MM.1S (cell line): ENCODE results near the gene FHL3.

Experiments used
- DNase-seq: peaks from one replicate; pipeline ENCODE4 v3.0.0-alpha.2; 2015
- H2AFZ ChIP-seq: fragments of 300-600 bp; sonication (generic); 2 replicates; pipeline ENCODE4 v1.6.0; 2016; ENCODE audit warnings: antibody characterized with exemption, low read length
- H3F3A ChIP-seq: fragments of 300-600 bp; sonication (generic); 2 replicates; pipeline ENCODE4 v1.6.1; 2016; ENCODE audit warnings: mild to moderate bottlenecking, antibody characterized with exemption, low read length, moderate library complexity, mixed read lengths; ENCODE audit not compliant: insufficient read depth
- H3K27ac ChIP-seq: fragments of 300-600 bp; sonication (generic); 2 replicates; pipeline ENCODE4 v1.5.1; 2016; ENCODE audit warnings: mild to moderate bottlenecking, low read length
- H3K27me3 ChIP-seq: fragments of 300-600 bp; sonication (generic); replicated peaks from 2 replicates; pipeline ENCODE4 v1.6.0; 2016; ENCODE audit warnings: low read length; ENCODE audit not compliant: insufficient read depth
- H3K36me3 ChIP-seq: fragments of 300-600 bp; sonication (generic); replicated peaks from 2 replicates; pipeline ENCODE4 v1.6.1; 2016; ENCODE audit warnings: mild to moderate bottlenecking, low read length, mixed read lengths; ENCODE audit not compliant: insufficient read depth
- H3K4me1 ChIP-seq: fragments of 300-600 bp; sonication (generic); 2 replicates; pipeline ENCODE4 v1.6.1; 2016; ENCODE audit warnings: low read length, mixed read lengths
- H3K4me2 ChIP-seq: fragments of 300-600 bp; sonication (generic); 2 replicates; pipeline ENCODE4 v1.6.0; 2016; ENCODE audit warnings: low read depth, low read length
- H3K4me3 ChIP-seq: fragments of 300-600 bp; sonication (generic); 2 replicates; pipeline ENCODE4 v1.5.1; 2016; ENCODE audit warnings: low read length, mixed read lengths
- H3K79me2 ChIP-seq: fragments of 300-600 bp; sonication (generic); 2 replicates; pipeline ENCODE4 v1.6.1; 2016; ENCODE audit warnings: mixed run types, low read length, mixed read lengths
- H3K9ac ChIP-seq: fragments of 300-600 bp; sonication (generic); 2 replicates; pipeline ENCODE4 v1.6.1; 2016; ENCODE audit warnings: low read length, mixed read lengths
- H3K9me2 ChIP-seq: fragments of 300-600 bp; sonication (generic); replicated peaks from 2 replicates; pipeline ENCODE4 v1.6.1; 2016; ENCODE audit warnings: mild to moderate bottlenecking, low read length, mixed read lengths; ENCODE audit not compliant: insufficient read depth
- H3K9me3 ChIP-seq: fragments of 300-600 bp; sonication (generic); replicated peaks from 2 replicates; pipeline ENCODE4 v1.6.1; 2016; ENCODE audit warnings: mild to moderate bottlenecking, low read length, mixed read lengths; ENCODE audit not compliant: insufficient read depth
- H4K20me1 ChIP-seq: fragments of 300-600 bp; sonication (generic); 2 replicates; pipeline ENCODE4 v1.6.1; 2016; ENCODE audit warnings: mild to moderate bottlenecking, low read length, moderate library complexity, mixed read lengths; ENCODE audit not compliant: insufficient read depth
- CTCF ChIP-seq: fragments of 300-600 bp; sonication (generic); IDR thresholded peaks from 2 replicates; pipeline ENCODE4 v1.5.1; 2016; ENCODE audit warnings: antibody characterized with exemption, low read length, mixed read lengths
- EZH2 ChIP-seq: fragments of 300-600 bp; sonication (generic); optimal IDR thresholded peaks from 2 replicates; pipeline ENCODE3; 2017; ENCODE audit warnings: low read depth, mild to moderate bottlenecking, antibody characterized with exemption, low read length, mixed read lengths
- EZH2phosphoT487 ChIP-seq: fragments of 300-600 bp; sonication (generic); IDR thresholded peaks from 2 replicates; pipeline ENCODE4 v1.6.1; 2018; ENCODE audit warnings: antibody characterized with exemption, low read length

The FHL3 gene

DNA sequence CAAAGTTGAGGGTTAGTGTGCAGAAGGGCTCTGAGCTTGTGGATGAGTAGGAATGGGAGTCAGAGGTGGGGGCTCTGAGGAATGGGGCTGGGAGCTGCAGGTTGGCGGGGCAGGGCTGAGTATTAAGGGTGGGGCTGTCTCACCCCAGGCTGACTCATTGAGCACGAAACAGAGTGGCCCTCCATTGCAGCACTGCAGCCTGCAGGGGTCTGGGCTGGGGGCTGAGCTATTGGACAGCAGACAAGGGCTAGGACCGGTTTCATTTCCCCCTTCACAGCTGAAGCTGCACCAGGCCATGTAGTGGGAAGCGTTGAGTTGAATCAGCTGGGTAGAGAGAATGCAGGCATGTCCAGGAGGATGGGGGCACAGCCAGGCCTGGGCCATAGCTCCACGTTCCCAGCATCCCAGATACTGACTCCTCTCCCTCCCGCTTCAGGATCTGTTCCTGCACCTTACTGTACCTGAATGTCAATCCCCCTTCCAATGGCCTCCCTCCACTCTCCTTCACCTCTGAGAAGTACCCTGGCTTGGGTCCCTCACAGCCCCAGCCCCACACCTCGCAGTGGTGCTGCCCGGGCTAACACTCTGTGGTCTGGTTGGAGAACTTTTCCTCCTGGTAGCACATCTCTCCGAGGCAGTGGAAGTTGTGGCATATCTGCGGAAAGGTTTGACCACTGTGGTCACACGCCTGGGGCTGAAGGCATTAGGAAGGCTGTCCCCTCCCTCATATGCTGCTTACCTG is 54.1 kb downstream of the FHL3 start:
- Histone ChIP-seq H2AFZ (no peak overlapping the region), H3K36me3 (no peaks in the 10 kb centered on the region), H3F3A (no peaks in the 10 kb centered on the region), H3K79me2 (peaks cover 5% of the 10 kb centered on the region), H3K4me1 (peaks cover 5% of the 10 kb centered on the region; the same call in 1 of the 2 replicates), H3K9me2 (no peaks in the 10 kb centered on the region), H3K27ac (no peak overlapping the region), H3K9me3 (no peaks in the 10 kb centered on the region), H4K20me1 (no peaks in the 10 kb centered on the region), H3K4me3 (no peak overlapping the region), H3K4me2 (no peak overlapping the region), H3K27me3 (no peaks in the 10 kb centered on the region), H3K9ac (no peak overlapping the region)
- TF ChIP-seq CTCF (no peak), EZH2 (no peak), EZH2phosphoT487 (no peak)
- no peak for DNase-seq

- no peaks in the 10 kb centered on the region for H3K27me3 ChIP-seq
- H3K79me2 ChIP-seq = peaks cover 15% of the 10 kb centered on the region
- no peaks in the 10 kb centered on the region for H3K9me3 ChIP-seq
- no peak overlapping the region for H3K4me3 ChIP-seq
- no peak overlapping the region for H2AFZ ChIP-seq
- no peaks in the 10 kb centered on the region for H3F3A ChIP-seq
- H3K4me2 ChIP-seq = no peak overlapping the region
- H3K9ac ChIP-seq = no peak overlapping the region
- no peaks in the 10 kb centered on the region for H3K9me2 ChIP-seq
- H4K20me1 ChIP-seq = no peaks in the 10 kb centered on the region
- no peaks in the 10 kb centered on the region for H3K36me3 ChIP-seq
- TF ChIP-seq EZH2 (no peak), CTCF (no peak), EZH2phosphoT487 (no peak)
- H3K27ac ChIP-seq = no peak overlapping the region
- DNase-seq = no peak
- H3K4me1 ChIP-seq = peaks cover 11% of the 10 kb centered on the region
Observed at GRCh38 chr1:37949524-37950152, 55.7 kb downstream of the FHL3 start.

DNA sequence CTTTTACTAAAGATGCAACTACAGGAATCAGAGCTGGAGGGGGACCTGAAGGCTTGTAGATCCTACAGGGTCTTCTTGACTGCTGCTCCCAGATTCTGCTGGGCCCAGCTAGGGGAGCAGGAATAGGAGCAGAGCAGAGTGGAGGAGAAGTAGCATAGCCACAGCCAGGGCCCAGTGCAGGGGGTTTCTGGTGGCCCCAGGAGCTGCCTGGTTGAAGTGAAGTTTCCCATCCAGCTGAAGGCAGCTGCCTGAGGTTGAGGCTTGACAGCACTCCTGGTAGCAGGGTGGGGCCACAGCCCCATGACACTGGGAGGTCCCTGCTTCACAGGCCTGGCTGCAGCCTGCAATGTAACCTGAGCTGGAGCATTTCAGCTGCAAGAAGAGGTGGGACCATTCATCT is 56.5 kb downstream of the FHL3 start:
- no peak for TF ChIP-seq CTCF
- no peak for TF ChIP-seq EZH2phosphoT487
- Histone ChIP-seq H3K4me3 (no peak overlapping the region), H3K9ac (no peak overlapping the region), H3K36me3 (no peaks in the 10 kb centered on the region), H3K27ac (no peak overlapping the region), H3K9me2 (no peaks in the 10 kb centered on the region), H4K20me1 (no peaks in the 10 kb centered on the region), H2AFZ (no peak overlapping the region), H3K4me2 (no peak overlapping the region), H3K79me2 (peaks cover 15% of the 10 kb centered on the region), H3F3A (no peaks in the 10 kb centered on the region), H3K27me3 (no peaks in the 10 kb centered on the region), H3K4me1 (peaks cover 11% of the 10 kb centered on the region), H3K9me3 (no peaks in the 10 kb centered on the region)
- no peak for DNase-seq
